Liver (tissue), 9 donors: ENCODE data around the gene JUNB. TPM values are rescaled to one million over a fixed set of nuclear protein-coding genes. Genes with fewer than 3 reads are reported as not detected.

ENCODE experiments used
- DNase-seq: peaks from one replicate; pipeline ENCODE4 v3.0.0-alpha.2; 2017; ENCODE audit warnings: low spot score
- H3K27ac ChIP-seq, 2 donors: one replicate each; pipeline ENCODE4 v1.7.0; 2013; ENCODE audit warnings: inconsistent platforms in 2 of 2, low read length in 2 of 2, control low read depth in 1 of 2, low read depth in 1 of 2, mild to moderate bottlenecking in 1 of 2
- H3K27me3 ChIP-seq, 4 donors: one replicate each; pipeline versions ENCODE4 v1.6.1 to v1.7.0; 2013; ENCODE audit warnings: low read length in 3 of 4, inconsistent platforms in 1 of 4, mild to moderate bottlenecking in 1 of 4, moderate library complexity in 1 of 4; ENCODE audit not compliant: control insufficient read depth in 4 of 4, insufficient read depth in 4 of 4
- H3K36me3 ChIP-seq, 4 donors: one replicate each; pipeline versions ENCODE4 v1.6.1 to v1.7.0; 2013; ENCODE audit warnings: low read length in 3 of 4, mild to moderate bottlenecking in 3 of 4, low read depth in 1 of 4, moderate library complexity in 1 of 4; ENCODE audit not compliant: control insufficient read depth in 4 of 4, insufficient read depth in 3 of 4
- H3K4me1 ChIP-seq, 4 donors: one replicate each; pipeline versions ENCODE4 v1.6.1 to v1.7.0; 2013; ENCODE audit warnings: low read length in 3 of 4, mild to moderate bottlenecking in 3 of 4, moderate library complexity in 1 of 4; ENCODE audit not compliant: control insufficient read depth in 4 of 4, insufficient read depth in 4 of 4
- H3K4me3 ChIP-seq, 3 donors: one replicate each; pipeline versions ENCODE4 v1.6.1 to v1.7.0; 2013; ENCODE audit warnings: low read length in 3 of 3, control low read depth in 1 of 3, low read depth in 1 of 3, mild to moderate bottlenecking in 1 of 3
- H3K9ac ChIP-seq, 2 donors: one replicate each; pipeline ENCODE4 v1.7.0; 2013; ENCODE audit warnings: low read length in 2 of 2, mild to moderate bottlenecking in 2 of 2, moderate library complexity in 2 of 2, control low read depth in 1 of 2, low read depth in 1 of 2
- H3K9me3 ChIP-seq, 4 donors: one replicate each; pipeline versions ENCODE4 v1.6.1 to v1.7.0; 2013; ENCODE audit warnings: low read length in 3 of 4; ENCODE audit not compliant: control insufficient read depth in 4 of 4
- FOXA1 ChIP-seq: IDR thresholded peaks from 2 replicates; pipeline ENCODE4 v1.6.1; 2016; ENCODE audit warnings: antibody characterized with exemption
- FOXA2 ChIP-seq: IDR thresholded peaks from 2 replicates; pipeline ENCODE4 v1.6.1; 2016; ENCODE audit warnings: antibody characterized with exemption
- GABPA ChIP-seq, 2 donors: IDR thresholded peaks in 1 of 2; conservative IDR thresholded peaks in 1 of 2; 2 replicates each; pipeline ENCODE4 v1.6.1; 2016; ENCODE audit warnings: antibody characterized with exemption in 2 of 2, mild to moderate bottlenecking in 1 of 2, moderate library complexity in 1 of 2
- HNF4A ChIP-seq, 2 donors: conservative IDR thresholded peaks; 2 replicates each; pipeline ENCODE4 v1.6.1; 2016; ENCODE audit warnings: antibody characterized with exemption in 2 of 2, mild to moderate bottlenecking in 2 of 2
- HNF4G ChIP-seq: IDR thresholded peaks from 2 replicates; pipeline ENCODE4 v1.6.1; 2016; ENCODE audit warnings: antibody characterized with exemption
- JUND ChIP-seq, 2 donors: IDR thresholded peaks; 2 replicates each; pipeline ENCODE4 v1.6.1; 2016; ENCODE audit warnings: antibody characterized with exemption in 2 of 2
- NR2F2 ChIP-seq: IDR thresholded peaks from 2 replicates; pipeline ENCODE4 v1.6.1; 2016; ENCODE audit warnings: antibody characterized with exemption
- RAD21 ChIP-seq, 2 donors: IDR thresholded peaks; 2 replicates each; pipeline ENCODE4 v1.6.1; 2016; ENCODE audit warnings: antibody characterized with exemption in 2 of 2, mild to moderate bottlenecking in 2 of 2
- RXRA ChIP-seq, 2 donors: IDR thresholded peaks; 2 replicates each; pipeline ENCODE4 v1.6.1; 2017 to 2018; ENCODE audit warnings: antibody characterized with exemption in 2 of 2, mild to moderate bottlenecking in 1 of 2
- SP1 ChIP-seq: IDR thresholded peaks from 2 replicates; pipeline ENCODE4 v1.6.1; 2018; ENCODE audit warnings: antibody characterized with exemption, mild to moderate bottlenecking
- TAF1 ChIP-seq: conservative IDR thresholded peaks from 2 replicates; pipeline ENCODE4 v1.6.1; 2016; ENCODE audit warnings: antibody characterized with exemption, mild to moderate bottlenecking
- YY1 ChIP-seq: IDR thresholded peaks from 2 replicates; pipeline ENCODE4 v1.6.1; 2016; ENCODE audit warnings: antibody characterized with exemption, mild to moderate bottlenecking
- WGBS: extraction: QIAGEN DNeasy Blood & Tissue Kit; methylation state at CpG from one replicate; pipeline ENCODE4 v1.1.7; 2013; 5-methylcytosine and 5-hydroxymethylcytosine counted together
- polyA plus RNA-seq, 2 donors: library from polyadenylated mRNA; stranded (reverse) in 1 of 2; unstranded in 1 of 2; fragments of 200-250 nt in 1 of 2; fragments of >200 nt in 1 of 2; fragmentation: Nextera tagmentation in 1 of 2; extraction: Ambion mirVana in 1 of 2; gene quantifications; one replicate each; pipeline versions ENCODE4 v1.2.1 to v1.2.3, GENCODE V29; 2013 to 2015
- total RNA-seq, 2 donors: library from RNA; depleted of rRNA; stranded (reverse); fragments of >200 nt; gene quantifications; one replicate each; pipeline ENCODE4 v1.2.3, GENCODE V29; 2014
- TF ChIP-seq, protein P1 (sequence below): IDR thresholded peaks from 2 replicates; pipeline ENCODE4 v1.6.1; 2016; ENCODE audit warnings: antibody characterized with exemption
- TF ChIP-seq, protein P2 (sequence below): IDR thresholded peaks from 2 replicates; pipeline ENCODE4 v1.6.1; 2016; ENCODE audit warnings: antibody characterized with exemption
- TF ChIP-seq, protein P3 (sequence below): IDR thresholded peaks from 2 replicates; pipeline ENCODE4 v1.6.1; 2016; ENCODE audit warnings: antibody characterized with exemption, mild to moderate bottlenecking
- TF ChIP-seq, protein P4 (sequence below): IDR thresholded peaks from 2 replicates; pipeline ENCODE4 v1.6.1; 2016; ENCODE audit warnings: antibody characterized with exemption
- TF ChIP-seq, protein P5 (sequence below): fragments of 150-350 bp; IDR thresholded peaks from 2 replicates; pipeline ENCODE4 v1.5.1; 2017; ENCODE audit warnings: improper control_type of control experiment, low read depth, low read length; ENCODE audit not compliant: missing input control
- donor health status: healthy.
- donor health status: healthy.
- donor health status: healthy.
- donor health status: healthy.
- donor health status: healthy.

Gene JUNB
- total and polyA plus RNA-seq, 4 donors: 32.7 to 79.2 (median 56.6) TPM

DNA sequence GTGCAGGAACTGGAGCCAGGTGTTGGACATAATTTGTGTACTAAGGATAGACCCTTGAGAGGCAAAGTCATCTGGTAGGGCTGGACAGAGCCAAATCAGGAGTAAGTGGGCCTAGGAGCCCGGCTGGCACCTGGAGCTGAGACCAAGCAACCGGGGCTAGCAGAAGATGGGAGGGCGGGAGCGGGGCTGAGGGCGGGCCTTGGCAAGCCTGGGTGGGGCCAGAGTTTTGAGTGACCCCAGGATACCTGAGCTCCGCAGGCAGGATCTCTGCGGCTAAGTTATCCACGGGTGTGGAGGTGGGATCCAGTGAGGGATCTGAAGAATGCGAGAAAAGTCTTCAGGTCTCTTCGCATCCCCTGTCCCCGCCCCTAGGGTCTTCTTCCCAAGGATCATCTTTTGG lies 24.1 kb upstream of the JUNB start:
- Histone ChIP-seq H3K36me3 (peaks cover 9 to 34% (median 14%) of the 10 kb centered on the region in 4 donors), H3K4me3 (no peak overlapping the region), H3K9me3 (no peaks in the 10 kb centered on the region), H3K4me1 (peaks cover 0 to 14% (median under 1%) of the 10 kb centered on the region in 4 donors), H3K27me3 (no peaks in the 10 kb centered on the region), H3K27ac (no peak overlapping the region), H3K9ac (no peak overlapping the region)
- no peak for DNase-seq
- 98% methylated on average over 11 of the region's 11 CpGs for WGBS
- TF ChIP-seq TAF1 (no peak), RXRA (IDR thresholded peaks at IDR 0.05) (no peak), YY1 (no peak), NR2F2 (no peak), RAD21 (IDR thresholded peaks at IDR 0.05) (no peak), SP1 (no peak), FOXA1 (no peak), HNF4G (no peak)
- TF ChIP-seq, protein P1, sequence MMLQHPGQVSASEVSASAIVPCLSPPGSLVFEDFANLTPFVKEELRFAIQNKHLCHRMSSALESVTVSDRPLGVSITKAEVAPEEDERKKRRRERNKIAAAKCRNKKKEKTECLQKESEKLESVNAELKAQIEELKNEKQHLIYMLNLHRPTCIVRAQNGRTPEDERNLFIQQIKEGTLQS: no peak
- TF ChIP-seq, protein P2, sequence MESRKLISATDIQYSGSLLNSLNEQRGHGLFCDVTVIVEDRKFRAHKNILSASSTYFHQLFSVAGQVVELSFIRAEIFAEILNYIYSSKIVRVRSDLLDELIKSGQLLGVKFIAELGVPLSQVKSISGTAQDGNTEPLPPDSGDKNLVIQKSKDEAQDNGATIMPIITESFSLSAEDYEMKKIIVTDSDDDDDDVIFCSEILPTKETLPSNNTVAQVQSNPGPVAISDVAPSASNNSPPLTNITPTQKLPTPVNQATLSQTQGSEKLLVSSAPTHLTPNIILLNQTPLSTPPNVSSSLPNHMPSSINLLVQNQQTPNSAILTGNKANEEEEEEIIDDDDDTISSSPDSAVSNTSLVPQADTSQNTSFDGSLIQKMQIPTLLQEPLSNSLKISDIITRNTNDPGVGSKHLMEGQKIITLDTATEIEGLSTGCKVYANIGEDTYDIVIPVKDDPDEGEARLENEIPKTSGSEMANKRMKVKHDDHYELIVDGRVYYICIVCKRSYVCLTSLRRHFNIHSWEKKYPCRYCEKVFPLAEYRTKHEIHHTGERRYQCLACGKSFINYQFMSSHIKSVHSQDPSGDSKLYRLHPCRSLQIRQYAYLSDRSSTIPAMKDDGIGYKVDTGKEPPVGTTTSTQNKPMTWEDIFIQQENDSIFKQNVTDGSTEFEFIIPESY: no peak
- TF ChIP-seq, protein P3, sequence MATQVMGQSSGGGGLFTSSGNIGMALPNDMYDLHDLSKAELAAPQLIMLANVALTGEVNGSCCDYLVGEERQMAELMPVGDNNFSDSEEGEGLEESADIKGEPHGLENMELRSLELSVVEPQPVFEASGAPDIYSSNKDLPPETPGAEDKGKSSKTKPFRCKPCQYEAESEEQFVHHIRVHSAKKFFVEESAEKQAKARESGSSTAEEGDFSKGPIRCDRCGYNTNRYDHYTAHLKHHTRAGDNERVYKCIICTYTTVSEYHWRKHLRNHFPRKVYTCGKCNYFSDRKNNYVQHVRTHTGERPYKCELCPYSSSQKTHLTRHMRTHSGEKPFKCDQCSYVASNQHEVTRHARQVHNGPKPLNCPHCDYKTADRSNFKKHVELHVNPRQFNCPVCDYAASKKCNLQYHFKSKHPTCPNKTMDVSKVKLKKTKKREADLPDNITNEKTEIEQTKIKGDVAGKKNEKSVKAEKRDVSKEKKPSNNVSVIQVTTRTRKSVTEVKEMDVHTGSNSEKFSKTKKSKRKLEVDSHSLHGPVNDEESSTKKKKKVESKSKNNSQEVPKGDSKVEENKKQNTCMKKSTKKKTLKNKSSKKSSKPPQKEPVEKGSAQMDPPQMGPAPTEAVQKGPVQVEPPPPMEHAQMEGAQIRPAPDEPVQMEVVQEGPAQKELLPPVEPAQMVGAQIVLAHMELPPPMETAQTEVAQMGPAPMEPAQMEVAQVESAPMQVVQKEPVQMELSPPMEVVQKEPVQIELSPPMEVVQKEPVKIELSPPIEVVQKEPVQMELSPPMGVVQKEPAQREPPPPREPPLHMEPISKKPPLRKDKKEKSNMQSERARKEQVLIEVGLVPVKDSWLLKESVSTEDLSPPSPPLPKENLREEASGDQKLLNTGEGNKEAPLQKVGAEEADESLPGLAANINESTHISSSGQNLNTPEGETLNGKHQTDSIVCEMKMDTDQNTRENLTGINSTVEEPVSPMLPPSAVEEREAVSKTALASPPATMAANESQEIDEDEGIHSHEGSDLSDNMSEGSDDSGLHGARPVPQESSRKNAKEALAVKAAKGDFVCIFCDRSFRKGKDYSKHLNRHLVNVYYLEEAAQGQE: no peak
- TF ChIP-seq, protein P4, sequence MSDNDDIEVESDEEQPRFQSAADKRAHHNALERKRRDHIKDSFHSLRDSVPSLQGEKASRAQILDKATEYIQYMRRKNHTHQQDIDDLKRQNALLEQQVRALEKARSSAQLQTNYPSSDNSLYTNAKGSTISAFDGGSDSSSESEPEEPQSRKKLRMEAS: no peak
- TF ChIP-seq, protein P5, sequence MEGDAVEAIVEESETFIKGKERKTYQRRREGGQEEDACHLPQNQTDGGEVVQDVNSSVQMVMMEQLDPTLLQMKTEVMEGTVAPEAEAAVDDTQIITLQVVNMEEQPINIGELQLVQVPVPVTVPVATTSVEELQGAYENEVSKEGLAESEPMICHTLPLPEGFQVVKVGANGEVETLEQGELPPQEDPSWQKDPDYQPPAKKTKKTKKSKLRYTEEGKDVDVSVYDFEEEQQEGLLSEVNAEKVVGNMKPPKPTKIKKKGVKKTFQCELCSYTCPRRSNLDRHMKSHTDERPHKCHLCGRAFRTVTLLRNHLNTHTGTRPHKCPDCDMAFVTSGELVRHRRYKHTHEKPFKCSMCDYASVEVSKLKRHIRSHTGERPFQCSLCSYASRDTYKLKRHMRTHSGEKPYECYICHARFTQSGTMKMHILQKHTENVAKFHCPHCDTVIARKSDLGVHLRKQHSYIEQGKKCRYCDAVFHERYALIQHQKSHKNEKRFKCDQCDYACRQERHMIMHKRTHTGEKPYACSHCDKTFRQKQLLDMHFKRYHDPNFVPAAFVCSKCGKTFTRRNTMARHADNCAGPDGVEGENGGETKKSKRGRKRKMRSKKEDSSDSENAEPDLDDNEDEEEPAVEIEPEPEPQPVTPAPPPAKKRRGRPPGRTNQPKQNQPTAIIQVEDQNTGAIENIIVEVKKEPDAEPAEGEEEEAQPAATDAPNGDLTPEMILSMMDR: no peak

DNA sequence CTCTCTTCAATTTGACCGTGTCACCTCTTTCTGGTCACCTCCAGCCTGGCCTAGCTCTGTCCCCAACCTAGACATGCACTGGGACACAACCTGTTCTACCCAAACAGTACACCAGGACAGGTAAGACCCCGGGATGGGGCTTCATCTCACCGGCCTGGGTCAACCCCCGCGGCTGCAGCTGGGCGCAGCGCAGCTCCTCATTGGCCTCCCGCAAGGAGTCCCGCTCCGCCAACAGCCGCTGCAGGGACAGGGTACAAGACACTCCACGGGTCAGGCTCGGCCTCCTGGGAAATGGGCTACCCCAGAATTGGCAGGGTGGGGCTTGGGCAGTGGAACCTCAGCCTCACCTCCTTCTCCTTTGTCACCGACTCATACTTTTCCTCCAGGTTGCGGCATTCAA lies 23.6 kb upstream of the JUNB start:
- H3K36me3 ChIP-seq: peaks cover 9 to 34% (median 14%) of the 10 kb centered on the region in 4 donors
- H3K4me1 ChIP-seq: peaks cover 0 to 14% (median under 1%) of the 10 kb centered on the region in 4 donors
- H3K27ac ChIP-seq: no peak overlapping the region
- no peak overlapping the region for H3K9ac ChIP-seq
- 97% methylated on average over 15 of the region's 15 CpGs for WGBS
- no peaks in the 10 kb centered on the region for H3K27me3 ChIP-seq
- no peak overlapping the region for H3K4me3 ChIP-seq
- no peaks in the 10 kb centered on the region for H3K9me3 ChIP-seq
- no peak for DNase-seq
- TF ChIP-seq NR2F2 (no peak), HNF4G (no peak), JUND (IDR thresholded peaks at IDR 0.05) (no peak), FOXA1 (no peak), RAD21 (IDR thresholded peaks at IDR 0.05) (no peak), SP1 (no peak), FOXA2 (no peak), GABPA (IDR thresholded peaks at IDR 0.05 in 1 of 2, conservative IDR thresholded peaks at IDR 0.05 in 1 of 2) (no peak), HNF4A (conservative IDR thresholded peaks at IDR 0.05) (no peak)
- TF ChIP-seq, protein P1: no peak
- TF ChIP-seq, protein P2: no peak
- TF ChIP-seq, protein P3: no peak
